ENCODE data around the gene ELL2. TPM values are rescaled to one million over a fixed set of nuclear protein-coding genes. Genes with fewer than 3 reads are reported as not detected.
A peak's percentile ranks its signal among the peaks of the same experiment; 100 is the strongest.

The ELL2 gene
- polyA plus RNA-seq, 1 donor (not counting 4 experiments of a cell fraction or from before 2014, with no cell fraction given) = 100 TPM

GRCh38 chr5:95986937-95987520 is 25.4 kb upstream of the ELL2 start:
- DNase-seq (ENCODE audit: low read depth, low spot score) (no peak), FAIRE-seq (peak; percentile 26)

DNA sequence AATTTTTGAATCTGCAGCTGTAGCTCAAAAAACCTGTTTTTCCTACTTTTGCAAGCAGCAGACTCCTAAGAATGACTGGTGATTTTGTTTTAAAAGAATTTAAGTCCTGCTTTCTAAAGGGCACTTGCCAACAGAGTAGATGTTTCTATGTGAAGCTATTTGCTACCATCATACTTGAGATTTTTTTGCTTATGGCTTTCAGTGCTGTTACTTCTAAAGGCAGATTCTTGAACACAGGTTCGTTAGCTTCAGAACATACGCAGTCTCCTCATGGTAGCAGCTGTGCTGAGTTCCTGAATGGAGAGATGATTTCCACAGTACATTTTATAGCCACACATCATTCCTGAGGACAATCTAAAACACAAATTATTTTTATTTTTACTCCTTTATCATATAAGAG is 24.4 kb upstream of the ELL2 start:
- no peak for TF ChIP-seq EZH2 (IDR thresholded peaks at IDR 0.05; ENCODE audit: low read length)
- TF ChIP-seq CTCF (optimal IDR thresholded peaks at IDR 0.05 in 1 of 3, IDR thresholded peaks at IDR 0.05 in 1 of 3, conservative IDR thresholded peaks at IDR 0.05 in 1 of 3; ENCODE audit: extremely low read depth in 1 of 3, insufficient read depth in 2 of 3, low read length in 3 of 3) = no peak

More at GRCh38 chr5:95986937-95987520, 25.4 kb upstream of the ELL2 start:
- no peaks in the 10 kb centered on the region for H3K27me3 ChIP-seq (ENCODE audit: control insufficient read depth, extremely low read depth, insufficient read depth, low read length)
- no peaks in the 10 kb centered on the region for H3K79me2 ChIP-seq (ENCODE audit: control insufficient read depth, insufficient read depth, low read length)
- H3K9me1 ChIP-seq (ENCODE audit: control insufficient read depth, extremely low read depth, insufficient read depth, low read length) = no peaks in the 10 kb centered on the region
- H3K4me3 ChIP-seq (ENCODE audit: control insufficient read depth in 2 of 3, extremely low read depth in 1 of 3, insufficient read depth in 2 of 3, low read depth in 1 of 3, low read length in 3 of 3) = no peak overlapping the region
- no peaks in the 10 kb centered on the region for H3K36me3 ChIP-seq (ENCODE audit: control insufficient read depth in 2 of 2, extremely low read depth in 1 of 2, insufficient read depth in 2 of 2, low read length in 2 of 2)
- no peak overlapping the region for H2AFZ ChIP-seq (ENCODE audit: control insufficient read depth, low read length)
- peaks cover 8% of the 10 kb centered on the region for H3K4me1 ChIP-seq (ENCODE audit: control insufficient read depth, extremely low read depth, insufficient read depth, low read length)
- H3K4me2 ChIP-seq (ENCODE audit: control insufficient read depth, extremely low read depth, insufficient read depth, low read depth, low read length) = no peak overlapping the region
- no peak overlapping the region for H3K9ac ChIP-seq (ENCODE audit: control insufficient read depth, extremely low read depth, insufficient read depth, low read length)
- no peak for TF ChIP-seq CTCF (optimal IDR thresholded peaks at IDR 0.05 in 1 of 3, IDR thresholded peaks at IDR 0.05 in 1 of 3, conservative IDR thresholded peaks at IDR 0.05 in 1 of 3; ENCODE audit: extremely low read depth in 1 of 3, insufficient read depth in 2 of 3, low read length in 3 of 3)
- no peak for TF ChIP-seq EZH2 (IDR thresholded peaks at IDR 0.05; ENCODE audit: low read length)
- no peaks in the 10 kb centered on the region for H3K9me3 ChIP-seq (ENCODE audit: control insufficient read depth, low read depth, low read length)
- dilution Hi-C loops (cut with MboI; ENCODE audit: extremely low pct_ligation_motif_present, low sequenced_read_pairs) = no loop called here
- no peak overlapping the region for H3K27ac ChIP-seq (ENCODE audit: control insufficient read depth, insufficient read depth, low read length)
- no peaks in the 10 kb centered on the region for H4K20me1 ChIP-seq (ENCODE audit: control insufficient read depth, extremely low read depth, insufficient read depth, low read length)

More for the DNA sequence above, 24.4 kb upstream of the ELL2 start:
- Histone ChIP-seq H2AFZ (ENCODE audit: control insufficient read depth, low read length) (no peak overlapping the region), H3K4me2 (ENCODE audit: control insufficient read depth, extremely low read depth, insufficient read depth, low read depth, low read length) (no peak overlapping the region), H3K9ac (ENCODE audit: control insufficient read depth, extremely low read depth, insufficient read depth, low read length) (no peak overlapping the region), H3K79me2 (ENCODE audit: control insufficient read depth, insufficient read depth, low read length) (no peaks in the 10 kb centered on the region), H3K4me3 (ENCODE audit: control insufficient read depth in 2 of 3, extremely low read depth in 1 of 3, insufficient read depth in 2 of 3, low read depth in 1 of 3, low read length in 3 of 3) (no peak overlapping the region), H3K27me3 (ENCODE audit: control insufficient read depth, extremely low read depth, insufficient read depth, low read length) (no peaks in the 10 kb centered on the region), H4K20me1 (ENCODE audit: control insufficient read depth, extremely low read depth, insufficient read depth, low read length) (no peaks in the 10 kb centered on the region), H3K27ac (ENCODE audit: control insufficient read depth, insufficient read depth, low read length) (no peak overlapping the region), H3K9me3 (ENCODE audit: control insufficient read depth, low read depth, low read length) (no peaks in the 10 kb centered on the region), H3K9me1 (ENCODE audit: control insufficient read depth, extremely low read depth, insufficient read depth, low read length) (no peaks in the 10 kb centered on the region), H3K36me3 (ENCODE audit: control insufficient read depth in 2 of 2, extremely low read depth in 1 of 2, insufficient read depth in 2 of 2, low read length in 2 of 2) (no peaks in the 10 kb centered on the region), H3K4me1 (ENCODE audit: control insufficient read depth, extremely low read depth, insufficient read depth, low read length) (peaks cover 8% of the 10 kb centered on the region)
- dilution Hi-C loops (cut with MboI; ENCODE audit: extremely low pct_ligation_motif_present, low sequenced_read_pairs) = no loop called here
- DNase-seq (ENCODE audit: low read depth, low spot score) (no peak), FAIRE-seq (no peak)
